DMS153 treated with DMSO at 0.1 percent for 48 hours (cell line): ENCODE measurements around the gene RAD51B.
"Not testable (repeated sequence)": the region's sequence is repeated elsewhere in the genome, so short reads cannot be mapped to it uniquely, and the experiment has no call there.

Experiments used
- DNase-seq: peaks from one replicate; lab custom pipeline; 2025; ENCODE audit not compliant: unreplicated experiment; lab: John Stamatoyannopoulos, UW

RAD51B gene

GRCh38 chr14:67978749-67979148 lies 159.2 kb downstream of the RAD51B start:
- no peak for DNase-seq

DNA sequence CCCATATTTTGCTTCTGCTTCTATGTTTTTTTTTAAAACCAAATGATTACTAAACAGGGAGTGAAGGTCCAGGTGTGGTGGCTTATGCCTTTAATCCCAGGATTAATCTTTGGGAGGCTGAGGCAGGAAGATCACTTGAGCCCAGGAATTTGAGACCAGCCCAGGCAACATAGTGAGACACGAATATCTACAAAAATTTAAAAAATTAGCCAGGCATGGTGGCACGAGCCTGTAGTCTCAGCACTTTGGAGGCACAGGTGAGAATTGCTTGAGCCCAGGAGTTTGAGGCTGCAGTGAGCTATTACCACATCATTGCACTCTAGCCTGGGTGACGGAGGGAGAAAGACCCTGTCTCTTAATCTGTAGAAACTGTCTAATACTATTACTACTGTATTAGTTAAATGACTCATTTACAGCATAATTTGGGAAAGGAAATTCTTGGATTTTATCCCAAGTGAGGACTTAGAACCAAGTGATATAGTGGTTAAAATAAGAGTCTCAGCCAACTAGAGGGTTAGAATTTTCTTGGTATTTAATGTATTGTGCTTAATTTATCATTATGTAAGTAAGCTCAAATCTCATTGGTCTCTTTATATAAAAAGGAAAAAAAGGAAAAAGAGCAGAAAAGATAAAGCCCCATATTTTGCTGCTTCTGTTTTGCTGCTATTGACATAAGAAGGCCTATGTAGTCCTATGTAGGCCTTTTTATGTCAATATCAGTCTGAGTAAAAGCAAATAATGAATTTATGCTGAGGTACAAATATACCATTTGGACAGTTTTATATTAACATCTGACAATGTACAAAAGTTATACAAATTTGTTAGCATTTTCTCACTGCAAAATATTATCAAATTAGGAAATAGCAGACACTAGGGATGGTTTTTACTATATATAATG lies 163.4 kb downstream of the RAD51B start:
- DNase-seq = no peak

DNA sequence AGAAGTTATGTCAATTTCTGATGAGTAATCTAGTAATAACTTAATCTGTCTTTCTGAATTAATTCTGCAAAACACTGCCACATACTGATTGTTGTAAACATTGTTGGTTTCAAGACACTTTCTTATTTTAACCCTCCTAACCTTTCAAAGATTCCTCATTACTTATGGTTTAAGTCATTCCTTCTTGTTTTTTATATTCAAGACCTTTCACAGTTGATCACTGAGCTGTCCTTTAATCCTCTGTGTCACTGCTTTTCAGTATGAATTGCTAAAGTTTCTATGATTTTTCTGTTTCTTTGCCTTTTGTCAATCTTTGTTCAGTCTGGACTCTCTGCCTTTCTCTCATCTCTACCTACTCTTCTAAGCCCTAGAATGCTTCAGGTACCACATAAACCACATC lies 164.7 kb downstream of the RAD51B start:
- no peak for DNase-seq

- no peak for DNase-seq
Observed at GRCh38 chr14:67986131-67986841, 166.7 kb downstream of the RAD51B start.

GRCh38 chr14:67987606-67988005 lies 168.0 kb downstream of the RAD51B start:
- no peak for DNase-seq

GRCh38 chr14:67988210-67988609 lies 168.6 kb downstream of the RAD51B start:
- DNase-seq = not testable (repeated sequence)

DNA sequence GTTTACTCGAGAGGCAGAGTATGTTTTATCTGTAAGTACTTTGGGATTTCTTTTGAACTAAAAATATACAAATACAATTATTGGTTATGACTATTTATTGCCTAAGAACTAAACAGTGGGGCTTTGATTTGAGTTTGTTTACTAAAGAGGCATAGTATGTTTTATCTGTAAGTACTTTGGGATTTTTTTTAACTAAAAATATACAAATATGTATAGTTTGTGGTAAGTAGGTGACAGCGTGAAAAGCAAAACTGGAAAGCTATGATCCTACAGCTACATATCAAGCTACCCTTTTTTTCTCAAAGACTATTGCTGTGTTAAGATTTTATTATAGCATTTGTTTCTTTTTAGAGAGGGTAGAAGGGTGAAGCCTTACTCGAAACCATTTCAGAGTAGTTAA lies 171.0 kb downstream of the RAD51B start:
- DNase-seq = no peak

GRCh38 chr14:67994531-67994930 lies 175.0 kb downstream of the RAD51B start:
- DNase-seq = no peak

- DNase-seq = no peak
Observed at GRCh38 chr14:67996235-67996634, 176.7 kb downstream of the RAD51B start.

- no peak for DNase-seq
Observed at GRCh38 chr14:67998834-67999233, 179.3 kb downstream of the RAD51B start.

DNA sequence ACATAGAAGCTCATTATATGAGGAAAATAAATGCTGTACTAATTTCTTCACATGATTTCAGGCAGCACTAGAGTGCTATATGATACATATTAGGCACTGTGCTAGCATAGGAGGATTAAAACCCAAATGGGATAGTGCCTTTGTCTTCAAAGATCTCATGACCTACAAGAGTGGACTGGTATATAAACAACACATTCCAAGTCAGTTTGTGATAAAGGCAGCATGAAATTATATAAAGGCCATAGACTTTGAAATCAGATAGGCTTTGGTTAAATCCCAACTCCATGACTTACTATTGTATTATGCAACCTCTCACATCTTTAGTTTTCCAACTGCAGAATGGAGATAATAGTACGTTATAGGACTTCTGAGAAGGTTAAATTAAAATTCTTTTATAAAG lies 179.7 kb downstream of the RAD51B start:
- DNase-seq = no peak

- DNase-seq = no peak
Observed at GRCh38 chr14:67999705-68000384, 180.3 kb downstream of the RAD51B start.

DNA sequence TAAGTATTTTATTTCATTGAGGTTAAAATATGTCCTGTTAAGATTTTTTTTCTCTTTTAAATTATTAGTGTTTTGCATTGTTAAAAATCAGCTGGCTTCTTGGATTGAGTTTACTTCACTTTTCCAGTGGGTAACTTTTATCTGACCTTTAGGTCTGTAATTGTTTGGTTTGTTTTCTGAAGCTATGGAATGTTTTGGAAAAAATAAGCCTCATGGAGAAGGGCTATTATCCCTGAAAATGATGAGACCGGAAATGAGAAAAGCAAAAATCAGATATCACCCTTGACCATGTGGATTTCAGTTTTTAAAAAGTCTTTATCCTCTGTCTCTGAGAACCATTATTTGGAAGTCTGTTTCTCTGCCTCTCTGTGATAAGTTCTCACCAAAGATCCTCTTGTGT lies 180.9 kb downstream of the RAD51B start:
- DNase-seq = no peak

- DNase-seq = no peak
Observed at GRCh38 chr14:68008491-68008890, 188.9 kb downstream of the RAD51B start.

GRCh38 chr14:68011406-68012028 lies 191.9 kb downstream of the RAD51B start:
- no peak for DNase-seq

GRCh38 chr14:68012871-68013270 lies 193.3 kb downstream of the RAD51B start:
- no peak for DNase-seq

DNA sequence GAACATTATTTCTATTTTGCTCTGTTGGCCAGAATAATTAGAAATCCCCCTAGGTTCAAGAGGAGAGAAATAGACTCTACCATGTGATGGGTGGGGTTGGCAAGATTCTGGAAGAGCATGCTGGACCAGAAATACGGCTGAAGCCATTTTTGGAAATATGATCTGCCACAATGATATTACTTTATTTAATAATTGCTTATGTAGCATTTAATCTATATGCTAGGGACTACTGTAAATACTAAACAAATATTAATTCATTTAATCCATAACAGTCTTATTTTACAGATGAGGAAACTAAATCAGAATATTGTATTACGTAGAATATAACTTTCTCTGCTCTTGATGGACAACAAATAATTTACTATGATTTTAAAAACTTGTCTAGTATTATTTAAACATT lies 193.7 kb downstream of the RAD51B start:
- no peak for DNase-seq

DNA sequence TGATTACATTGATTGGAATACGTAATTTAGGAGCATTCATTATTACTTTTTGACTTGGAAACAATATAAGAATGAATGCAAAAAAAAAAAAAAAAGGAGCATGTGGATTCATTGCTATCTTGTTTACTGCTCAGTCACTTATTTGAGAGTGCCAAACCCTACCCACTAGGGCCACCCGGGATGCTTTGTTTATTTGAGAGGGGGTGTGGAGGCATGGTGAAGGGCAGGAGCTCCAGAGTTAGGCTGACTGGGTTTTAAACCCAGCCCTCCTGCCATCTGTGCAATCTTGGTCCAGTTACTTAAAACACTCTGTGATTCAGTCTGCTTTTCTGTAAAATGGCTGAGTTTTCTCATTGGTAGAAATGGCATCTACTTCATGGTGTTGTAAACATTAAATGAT lies 195.2 kb downstream of the RAD51B start:
- no peak for DNase-seq

- DNase-seq = no peak
Observed at GRCh38 chr14:68015356-68016254, 196.0 kb downstream of the RAD51B start.

DNA sequence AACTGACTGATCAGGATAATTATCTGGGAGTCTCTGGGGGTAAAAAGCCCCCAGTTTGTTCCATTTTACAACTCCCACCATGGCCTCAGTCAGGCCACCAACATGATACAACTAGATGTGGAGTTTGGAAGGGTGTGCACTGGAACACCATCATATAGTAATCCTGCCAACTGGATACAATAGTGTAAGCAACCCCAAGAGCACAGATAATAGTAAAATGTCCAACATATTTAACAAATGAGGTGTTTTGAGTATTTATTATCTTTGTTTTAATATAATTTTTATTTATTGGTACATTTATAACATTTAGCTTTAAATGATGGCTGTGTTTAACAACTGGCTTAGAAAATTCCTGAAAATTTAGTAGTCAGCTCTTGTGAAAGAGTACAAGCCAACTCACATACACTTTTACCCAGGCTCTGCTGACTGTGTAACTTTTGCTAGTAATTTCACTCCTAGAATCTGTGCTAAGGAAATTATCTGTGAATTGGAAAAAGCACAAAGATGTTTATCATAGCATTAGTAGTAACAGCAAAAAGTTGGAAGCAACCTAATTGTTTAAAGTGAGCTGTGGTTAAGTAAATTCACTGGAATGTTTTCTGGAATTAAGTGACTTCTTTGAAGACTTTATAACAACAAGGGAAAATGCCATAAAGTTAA lies 196.8 kb downstream of the RAD51B start:
- no peak for DNase-seq
